Right lobe of liver (tissue), 6 donors: ENCODE results near the gene BCAR3. TPM values are rescaled to one million over a fixed set of nuclear protein-coding genes. Genes with fewer than 3 reads are reported as not detected.

Experiments used
- ATAC-seq, 4 donors: fragments of 200-7000 bp; cut with Tn5 transposase; one replicate each; pipeline ENCODE4 v1.9.1; 2020; ENCODE audit warnings: mild to moderate bottlenecking in 4 of 4, moderate library complexity in 4 of 4
- DNase-seq, 3 donors: peaks; one replicate each; pipeline ENCODE4 v3.0.0-alpha.2; 2020
- H3K27ac ChIP-seq, 3 donors: fragments of 200-600 bp; one replicate each; pipeline ENCODE4 v1.8.0; 2022
- H3K27me3 ChIP-seq, 2 donors: fragments of 200-600 bp; one replicate each; pipeline ENCODE4 v1.8.0; 2022
- H3K36me3 ChIP-seq, 4 donors: fragments of 200-600 bp; sonication (generic) in 1 of 4; one replicate each; pipeline versions ENCODE4 v1.5.1 to v1.8.0; 2017 to 2022; ENCODE audit warnings: control low read depth in 1 of 4
- H3K4me1 ChIP-seq, 4 donors: fragments of 200-600 bp; sonication (generic) in 1 of 4; one replicate each; pipeline versions ENCODE4 v1.5.1 to v1.8.0; 2017 to 2022; ENCODE audit warnings: control low read depth in 1 of 4
- H3K4me3 ChIP-seq, 3 donors: fragments of 200-600 bp; one replicate each; pipeline ENCODE4 v1.8.0; 2022
- H3K9me3 ChIP-seq, 4 donors: fragments of 200-600 bp; sonication (generic) in 1 of 4; one replicate each; pipeline versions ENCODE4 v1.5.1 to v1.8.0; 2017 to 2022; ENCODE audit warnings: control low read depth in 1 of 4
- POLR2A ChIP-seq: fragments of 450-650 bp; IDR thresholded peaks from one replicate; pipeline ENCODE4 v1.6.1; 2017; ENCODE audit warnings: antibody characterized with exemption, mild to moderate bottlenecking
- WGBS: methylation state at CpG from one replicate; pipeline ENCODE4 v1.1.6; 2018; ENCODE audit warnings: low coverage, low lambda C conversion rate; ENCODE audit not compliant: insufficient coverage; ENCODE audit errors: missing lambda C conversion rate; 5-methylcytosine and 5-hydroxymethylcytosine counted together
- intact Hi-C, 2 donors: fragments of 100-400 bp; cut with DNase I; formaldehyde crosslinking; loops; one replicate each; pipeline versions ENCODE4 v1.11.2 to v1.14.1; 2022
- total RNA-seq, 6 experiments: library from RNA; depleted of rRNA in 2 of 6; stranded (reverse); fragments of >200 nt in 2 of 6; fragmentation: NEBNext Ultra II Directional in 3 of 6; extraction: Animal tissue kit (Norgen Biotek cat#: 25700) in 3 of 6; gene quantifications; one replicate each; pipeline versions ENCODE4 v1.1.0 to v1.2.4, GENCODE V29; 2016 to 2023
- TF ChIP-seq, protein P1 (sequence below), 4 donors: fragments of 200-600 bp in 3 of 4; fragments of 450-650 bp in 1 of 4; IDR thresholded peaks; one replicate each; pipeline versions ENCODE4 v1.5.1 to v1.8.0; 2016 to 2022; ENCODE audit warnings: antibody characterized with exemption in 4 of 4, mild to moderate bottlenecking in 2 of 4
- donor health status: DM: no; HTN: yes; CAD: no.
- donor health status: DM: no; HTN: no; CAD: no.
- donor health status: DM: no; HTN: no; CAD: no.
- donor health status: DM: no; HTN: yes; CAD: no.
- donor health status: DM: no; HTN: yes; CAD: no.

Gene BCAR3
- total RNA-seq, 6 experiments from 2014 or later = 7.6 to 19.8 (median 12.9) TPM

DNA sequence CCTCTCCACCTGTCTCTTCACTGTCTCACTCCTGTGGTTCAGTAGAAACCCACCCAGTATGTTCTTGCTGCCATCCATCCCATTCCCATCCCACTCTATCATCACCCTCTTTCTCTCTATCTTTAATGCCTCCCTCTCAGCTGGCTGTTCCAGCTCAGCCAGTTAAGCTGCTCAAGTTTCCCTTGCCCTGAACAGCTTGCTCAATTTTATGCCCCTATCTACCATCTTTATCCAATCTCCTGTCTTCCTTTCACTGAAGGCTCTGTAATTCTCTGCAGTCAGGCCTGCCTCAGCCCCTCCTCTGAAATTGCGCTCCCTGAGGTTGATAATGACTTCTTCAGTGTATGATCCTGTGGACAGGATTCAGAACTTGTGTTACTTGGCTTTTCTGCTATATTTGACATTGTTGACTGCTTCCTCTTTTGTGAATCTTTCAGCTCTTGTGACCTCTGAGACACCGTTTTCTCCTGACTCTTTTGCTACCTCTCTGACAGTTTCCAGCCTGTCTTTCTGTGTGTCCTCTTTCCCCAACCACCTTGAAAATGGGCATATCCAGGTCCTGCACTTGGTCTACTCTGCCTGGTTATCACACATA lies 13.9 kb upstream of the BCAR3 start:
- H3K4me1 ChIP-seq = no peaks in the 10 kb centered on the region
- ATAC-seq (peak in 2 of 4 donors; percentile 19 to 32), DNase-seq (peak in 1 of 3 donors; percentile 12)
- TF ChIP-seq POLR2A = no peak
- TF ChIP-seq, protein P1, sequence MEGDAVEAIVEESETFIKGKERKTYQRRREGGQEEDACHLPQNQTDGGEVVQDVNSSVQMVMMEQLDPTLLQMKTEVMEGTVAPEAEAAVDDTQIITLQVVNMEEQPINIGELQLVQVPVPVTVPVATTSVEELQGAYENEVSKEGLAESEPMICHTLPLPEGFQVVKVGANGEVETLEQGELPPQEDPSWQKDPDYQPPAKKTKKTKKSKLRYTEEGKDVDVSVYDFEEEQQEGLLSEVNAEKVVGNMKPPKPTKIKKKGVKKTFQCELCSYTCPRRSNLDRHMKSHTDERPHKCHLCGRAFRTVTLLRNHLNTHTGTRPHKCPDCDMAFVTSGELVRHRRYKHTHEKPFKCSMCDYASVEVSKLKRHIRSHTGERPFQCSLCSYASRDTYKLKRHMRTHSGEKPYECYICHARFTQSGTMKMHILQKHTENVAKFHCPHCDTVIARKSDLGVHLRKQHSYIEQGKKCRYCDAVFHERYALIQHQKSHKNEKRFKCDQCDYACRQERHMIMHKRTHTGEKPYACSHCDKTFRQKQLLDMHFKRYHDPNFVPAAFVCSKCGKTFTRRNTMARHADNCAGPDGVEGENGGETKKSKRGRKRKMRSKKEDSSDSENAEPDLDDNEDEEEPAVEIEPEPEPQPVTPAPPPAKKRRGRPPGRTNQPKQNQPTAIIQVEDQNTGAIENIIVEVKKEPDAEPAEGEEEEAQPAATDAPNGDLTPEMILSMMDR (IDR thresholded peaks at IDR 0.05) = no peak
- intact Hi-C loops = no loop called here
- H3K27ac ChIP-seq = no peak overlapping the region
- no peaks in the 10 kb centered on the region for H3K9me3 ChIP-seq
- H3K27me3 ChIP-seq = no peaks in the 10 kb centered on the region
- H3K4me3 ChIP-seq = no peak overlapping the region
- no peaks in the 10 kb centered on the region for H3K36me3 ChIP-seq
- 50% methylated on average over 1 of the region's 2 CpGs for WGBS

DNA sequence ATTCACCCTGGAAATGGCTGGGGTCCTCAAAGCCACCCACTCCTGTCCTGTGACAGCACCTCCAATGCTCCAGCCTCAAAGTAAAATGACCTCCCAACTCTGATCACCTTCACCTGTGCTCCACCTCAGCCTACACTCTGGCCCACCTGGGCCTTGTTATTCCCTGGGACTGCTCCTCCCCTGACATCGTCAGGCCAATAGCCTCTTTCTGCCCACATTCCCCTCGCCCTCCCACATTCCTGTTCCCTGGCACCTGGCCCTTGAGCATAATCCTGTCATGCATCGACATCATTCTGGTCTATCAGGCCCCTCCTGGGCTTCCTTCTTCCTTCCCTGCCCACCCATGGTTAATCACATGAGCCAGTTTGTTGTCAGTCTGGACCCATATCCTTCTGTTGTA lies 13.2 kb upstream of the BCAR3 start:
- ATAC-seq (no peak), DNase-seq (peak in 1 of 3 donors; percentile 25)
- TF ChIP-seq, protein P1 (IDR thresholded peaks at IDR 0.05) = no peak
- TF ChIP-seq POLR2A = no peak
- Histone ChIP-seq H3K27ac (no peak overlapping the region), H3K36me3 (no peaks in the 10 kb centered on the region), H3K4me3 (no peak overlapping the region), H3K4me1 (no peaks in the 10 kb centered on the region), H3K27me3 (no peaks in the 10 kb centered on the region), H3K9me3 (no peaks in the 10 kb centered on the region)
- 64% methylated on average over 3 of the region's 3 CpGs for WGBS
- intact Hi-C loops = no loop called here

DNA sequence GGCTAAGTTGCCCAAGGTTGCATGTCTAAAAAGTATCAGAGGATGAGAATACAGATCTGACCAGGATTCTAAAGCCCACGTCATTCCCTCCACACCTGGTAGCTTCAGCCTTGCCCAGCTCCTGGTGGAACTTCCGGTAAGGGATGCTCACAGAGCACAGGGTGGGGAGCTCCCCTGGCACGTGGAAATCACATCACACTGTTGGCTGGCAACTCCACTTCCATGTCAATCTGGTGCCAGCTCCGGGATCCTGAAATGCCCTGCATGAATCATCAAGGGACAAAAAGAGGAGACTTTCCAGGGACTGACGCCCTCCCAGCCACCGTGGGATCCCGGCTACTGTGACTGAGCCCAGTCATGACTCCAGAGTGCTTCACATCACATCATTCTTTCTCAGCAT lies 12.4 kb upstream of the BCAR3 start:
- intact Hi-C loops = no loop called here
- Histone ChIP-seq H3K4me3 (no peak overlapping the region), H3K4me1 (no peaks in the 10 kb centered on the region), H3K36me3 (no peaks in the 10 kb centered on the region), H3K9me3 (no peaks in the 10 kb centered on the region), H3K27ac (no peak overlapping the region), H3K27me3 (no peaks in the 10 kb centered on the region)
- TF ChIP-seq, protein P1 (IDR thresholded peaks at IDR 0.05) = no peak
- no peak for TF ChIP-seq POLR2A
- no peak for ATAC-seq
- DNase-seq = peak in 1 of 3 donors; percentile 36
- WGBS = 100% methylated on average over 1 of the region's 7 CpGs

DNA sequence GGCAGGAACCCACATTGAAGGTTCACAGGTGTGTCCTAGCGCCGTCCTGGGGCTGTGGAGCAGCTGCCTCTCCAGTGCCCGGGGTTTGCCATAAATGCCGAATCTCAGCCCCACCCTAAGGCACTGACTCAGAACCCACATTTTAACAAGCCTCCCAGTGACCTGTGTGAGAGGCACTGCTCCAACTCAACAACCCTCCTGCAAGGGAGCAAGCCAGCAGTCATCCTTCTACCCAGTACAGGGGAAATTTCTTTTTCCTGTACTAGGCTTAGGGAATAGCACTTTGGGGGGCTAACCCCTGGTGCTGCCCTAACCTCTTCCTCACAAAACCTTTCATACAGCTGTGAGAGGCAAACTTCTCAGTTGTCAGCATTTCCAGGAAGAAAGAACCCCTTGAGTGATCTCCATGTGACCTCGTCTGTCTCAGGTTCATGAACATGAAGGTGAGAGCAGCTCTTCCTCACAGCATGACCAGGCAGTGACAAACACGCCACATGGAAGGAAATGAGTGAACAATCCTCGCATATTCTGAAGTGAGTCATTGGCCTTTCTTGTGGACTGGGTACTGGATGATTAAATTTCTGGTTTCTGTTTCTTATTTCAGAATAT lies 11.4 kb upstream of the BCAR3 start:
- DNase-seq (no peak), ATAC-seq (peak in 1 of 4 donors; percentile 39)
- Histone ChIP-seq H3K36me3 (no peaks in the 10 kb centered on the region), H3K4me1 (no peaks in the 10 kb centered on the region), H3K9me3 (no peaks in the 10 kb centered on the region), H3K27ac (no peak overlapping the region), H3K4me3 (no peak overlapping the region), H3K27me3 (no peaks in the 10 kb centered on the region)
- intact Hi-C loops = no loop called here
- WGBS = 69% methylated on average over 2 of the region's 7 CpGs
- TF ChIP-seq POLR2A = no peak
- TF ChIP-seq, protein P1 (IDR thresholded peaks at IDR 0.05) = no peak
